Lower leg skin (tissue), 4 donors: ENCODE data around the gene ZBTB7C. TPM values are rescaled to one million over a fixed set of nuclear protein-coding genes. Genes with fewer than 3 reads are reported as not detected.

Source experiments
- DNase-seq, 2 donors: peaks; one replicate each; pipeline ENCODE4 v3.0.0-alpha.2; 2019; ENCODE audit warnings: low spot score in 2 of 2
- H3K4me3 ChIP-seq: fragments of 200-600 bp; sonication (generic); 2 replicates; pipeline ENCODE4 v1.5.1; 2017; ENCODE audit warnings: mild to moderate bottlenecking, low read depth; ENCODE audit not compliant: poor library complexity, severe bottlenecking
- CTCF ChIP-seq, 3 donors: fragments of 450-650 bp; IDR thresholded peaks; one replicate each; pipeline ENCODE4 v1.5.1; 2016; ENCODE audit warnings: antibody characterized with exemption in 3 of 3, mild to moderate bottlenecking in 3 of 3, moderate library complexity in 2 of 3
- POLR2A ChIP-seq, 2 donors: fragments of 450-650 bp; IDR thresholded peaks; one replicate each; pipeline ENCODE4 v1.6.1; 2016 to 2017; ENCODE audit warnings: antibody characterized with exemption in 2 of 2, mild to moderate bottlenecking in 1 of 2, moderate library complexity in 1 of 2
- WGBS, 2 donors: methylation state at CpG; one replicate each; pipeline ENCODE4 v1.1.5; 2018; 5-methylcytosine and 5-hydroxymethylcytosine counted together
- intact Hi-C: fragments of 100-400 bp; cut with DNase I; formaldehyde crosslinking; loops from one replicate; pipeline ENCODE4 v1.15.0; 2023; ENCODE audit warnings: low total_unique reads
- total RNA-seq, 4 donors: library from RNA; depleted of rRNA; stranded (reverse); fragments of >200 nt; gene quantifications; one replicate each; pipeline ENCODE4 v1.1.0, GENCODE V29; 2016

The ZBTB7C gene
- total RNA-seq, 4 donors from 2014 or later: 44.2 to 59.7 (median 50.7) TPM

GRCh38 chr18:48324651-48325050, 84.5 kb downstream of the ZBTB7C start:
- WGBS, 2 donors: 61 to 63% methylated on average over 9 of the region's 9 CpGs

GRCh38 chr18:48323151-48323550, 86.0 kb downstream of the ZBTB7C start:
- TF ChIP-seq POLR2A (IDR thresholded peaks at IDR 0.05): no peak
- no peak for TF ChIP-seq CTCF (IDR thresholded peaks at IDR 0.05)
- intact Hi-C loops: no loop called here
- no peak overlapping the region for H3K4me3 ChIP-seq
- no peak for DNase-seq
- WGBS, 2 donors: 67 to 81% methylated on average over 2 of the region's 2 CpGs

More at GRCh38 chr18:48324651-48325050, 84.5 kb downstream of the ZBTB7C start:
- intact Hi-C loops: no loop called here
- TF ChIP-seq CTCF (IDR thresholded peaks at IDR 0.05) (no peak), POLR2A (IDR thresholded peaks at IDR 0.05) (no peak)
- no peak overlapping the region for H3K4me3 ChIP-seq
- no peak for DNase-seq

GRCh38 chr18:48321536-48321935, 87.6 kb downstream of the ZBTB7C start:
- intact Hi-C loops: no loop called here
- TF ChIP-seq POLR2A (IDR thresholded peaks at IDR 0.05): no peak
- TF ChIP-seq CTCF (IDR thresholded peaks at IDR 0.05): no peak
- DNase-seq: no peak
- H3K4me3 ChIP-seq: no peak overlapping the region
- WGBS, 2 donors: 94 to 96% methylated on average over 7 of the region's 7 CpGs

GRCh38 chr18:48321121-48321520, 88.1 kb downstream of the ZBTB7C start:
- 95 to 97% methylated on average over 2 to 3 of the region's 3 CpGs for WGBS, 2 donors
- DNase-seq: no peak
- no peak overlapping the region for H3K4me3 ChIP-seq
- intact Hi-C loops: no loop called here
- TF ChIP-seq POLR2A (IDR thresholded peaks at IDR 0.05) (no peak), CTCF (IDR thresholded peaks at IDR 0.05) (no peak)

- H3K4me3 ChIP-seq: no peak overlapping the region
- intact Hi-C loops: no loop called here
- WGBS, 2 donors: 67 to 76% methylated on average over 4 of the region's 4 CpGs
- TF ChIP-seq CTCF (IDR thresholded peaks at IDR 0.05): no peak
- TF ChIP-seq POLR2A (IDR thresholded peaks at IDR 0.05): no peak
- no peak for DNase-seq
Observed at GRCh38 chr18:48320639-48320945, 88.6 kb downstream of the ZBTB7C start.

GRCh38 chr18:48319801-48320638, 89.2 kb downstream of the ZBTB7C start:
- 75 to 77% methylated on average over 10 of the region's 10 CpGs for WGBS, 2 donors
- H3K4me3 ChIP-seq: no peak overlapping the region
- TF ChIP-seq POLR2A (IDR thresholded peaks at IDR 0.05) (no peak), CTCF (IDR thresholded peaks at IDR 0.05) (no peak)
- DNase-seq: no peak
- intact Hi-C loops: no loop called here
